Activated naive CD8-positive, alpha-beta T cell treated with anti-CD3 and anti-CD28 coated beads for 36 hours (primary cell): ENCODE results near the gene KCNQ1OT1. TPM values are rescaled to one million over a fixed set of nuclear protein-coding genes. Genes with fewer than 3 reads are reported as not detected.
"Not testable (repeated sequence)": the region's sequence is repeated elsewhere in the genome, so short reads cannot be mapped to it uniquely, and the experiment has no call there.

ENCODE experiments used
- DNase-seq: peaks from one replicate; pipeline ENCODE4 v3.0.0; 2021
- H3K27ac Mint-ChIP-seq: one replicate; pipeline ENCODE4 v1.8.0; 2022; ENCODE audit warnings: mild to moderate bottlenecking, moderate library complexity, mixed read lengths
- H3K27me3 Mint-ChIP-seq: one replicate; pipeline ENCODE4 v1.8.0; 2022; ENCODE audit warnings: mild to moderate bottlenecking, mixed read lengths
- H3K36me3 Mint-ChIP-seq: one replicate; pipeline ENCODE4 v1.8.0; 2021; ENCODE audit warnings: mild to moderate bottlenecking, mixed read lengths
- H3K4me1 Mint-ChIP-seq: one replicate; pipeline ENCODE4 v1.8.0; 2021; ENCODE audit warnings: mixed read lengths
- H3K4me3 Mint-ChIP-seq: one replicate; pipeline ENCODE4 v1.8.0; 2022; ENCODE audit warnings: mild to moderate bottlenecking, moderate library complexity, mixed read lengths
- H3K9me3 Mint-ChIP-seq: one replicate; pipeline ENCODE4 v1.8.0; 2022; ENCODE audit warnings: mixed read lengths
- total RNA-seq, 2 experiments: library from RNA; stranded (reverse); gene quantifications; one replicate each; pipeline ENCODE4 v1.2.3, GENCODE V29; 2021

Gene KCNQ1OT1
- total RNA-seq, 2 experiments from 2014 or later, result 0.12 to 0.14 TPM

- DNase-seq, result no peak
- H3K36me3 Mint-ChIP-seq, result peaks cover 71% of the 10 kb centered on the region
- no peaks in the 10 kb centered on the region for H3K4me1 Mint-ChIP-seq
- no peaks in the 10 kb centered on the region for H3K27me3 Mint-ChIP-seq
- no peak overlapping the region for H3K27ac Mint-ChIP-seq
- no peak overlapping the region for H3K4me3 Mint-ChIP-seq
- peaks cover 62% of the 10 kb centered on the region for H3K9me3 Mint-ChIP-seq
Measured at GRCh38 chr11:2644844-2645778, 54.7 kb downstream of the KCNQ1OT1 start.

- Mint-ChIP-seq H3K27me3 (no peaks in the 10 kb centered on the region), H3K27ac (no peak overlapping the region), H3K4me3 (no peak overlapping the region), H3K4me1 (no peaks in the 10 kb centered on the region), H3K36me3 (peaks cover 65% of the 10 kb centered on the region), H3K9me3 (peaks cover 58% of the 10 kb centered on the region)
- no peak for DNase-seq
Measured at GRCh38 chr11:2643746-2644145, 56.0 kb downstream of the KCNQ1OT1 start.

GRCh38 chr11:2641623-2642022 is 58.2 kb downstream of the KCNQ1OT1 start:
- peaks cover 67% of the 10 kb centered on the region for H3K9me3 Mint-ChIP-seq
- peaks cover 63% of the 10 kb centered on the region for H3K36me3 Mint-ChIP-seq
- no peak for DNase-seq
- no peak overlapping the region for H3K4me3 Mint-ChIP-seq
- no peaks in the 10 kb centered on the region for H3K4me1 Mint-ChIP-seq
- H3K27ac Mint-ChIP-seq, result no peak overlapping the region
- H3K27me3 Mint-ChIP-seq, result no peaks in the 10 kb centered on the region

GRCh38 chr11:2639763-2640162 is 60.0 kb downstream of the KCNQ1OT1 start:
- Mint-ChIP-seq H3K9me3 (peaks cover 71% of the 10 kb centered on the region), H3K36me3 (peaks cover 62% of the 10 kb centered on the region)
- H3K4me3 Mint-ChIP-seq, H3K27ac Mint-ChIP-seq, H3K4me1 Mint-ChIP-seq, H3K27me3 Mint-ChIP-seq, DNase-seq: not testable (repeated sequence)

GRCh38 chr11:2631161-2631560 is 68.6 kb downstream of the KCNQ1OT1 start:
- H3K27ac Mint-ChIP-seq, result no peak overlapping the region
- H3K4me1 Mint-ChIP-seq, result no peaks in the 10 kb centered on the region
- H3K4me3 Mint-ChIP-seq, result no peak overlapping the region
- no peak for DNase-seq
- peaks cover 41% of the 10 kb centered on the region for H3K9me3 Mint-ChIP-seq
- H3K27me3 Mint-ChIP-seq, result no peaks in the 10 kb centered on the region
- H3K36me3 Mint-ChIP-seq, result peaks cover 65% of the 10 kb centered on the region

GRCh38 chr11:2630679-2631078 is 69.1 kb downstream of the KCNQ1OT1 start:
- Mint-ChIP-seq H3K4me1 (no peaks in the 10 kb centered on the region), H3K9me3 (peaks cover 38% of the 10 kb centered on the region), H3K27ac (no peak overlapping the region), H3K36me3 (peaks cover 64% of the 10 kb centered on the region), H3K4me3 (no peak overlapping the region), H3K27me3 (no peaks in the 10 kb centered on the region)
- DNase-seq, result no peak

GRCh38 chr11:2625183-2625582 is 74.6 kb downstream of the KCNQ1OT1 start:
- Mint-ChIP-seq H3K27ac (no peak overlapping the region), H3K4me3 (no peak overlapping the region), H3K9me3 (peaks cover 7% of the 10 kb centered on the region), H3K27me3 (no peaks in the 10 kb centered on the region), H3K36me3 (peaks cover 34% of the 10 kb centered on the region), H3K4me1 (peaks cover 6% of the 10 kb centered on the region)
- no peak for DNase-seq

GRCh38 chr11:2621894-2622293 is 77.9 kb downstream of the KCNQ1OT1 start:
- peak overlapping the region; percentile 74 for H3K27ac Mint-ChIP-seq
- peaks cover 6% of the 10 kb centered on the region for H3K4me1 Mint-ChIP-seq
- DNase-seq, result no peak
- H3K4me3 Mint-ChIP-seq, result no peak overlapping the region
- peaks cover 17% of the 10 kb centered on the region for H3K36me3 Mint-ChIP-seq
- no peaks in the 10 kb centered on the region for H3K9me3 Mint-ChIP-seq
- no peaks in the 10 kb centered on the region for H3K27me3 Mint-ChIP-seq

- Mint-ChIP-seq H3K9me3 (peaks cover 18% of the 10 kb centered on the region), H3K27me3 (no peaks in the 10 kb centered on the region), H3K27ac (no peak overlapping the region), H3K36me3 (peaks cover 30% of the 10 kb centered on the region), H3K4me3 (no peak overlapping the region), H3K4me1 (no peaks in the 10 kb centered on the region)
- DNase-seq, result no peak
Measured at GRCh38 chr11:2612884-2613571, 86.8 kb downstream of the KCNQ1OT1 start.

GRCh38 chr11:2609345-2609744 is 90.4 kb downstream of the KCNQ1OT1 start:
- no peak for DNase-seq
- Mint-ChIP-seq H3K36me3 (peaks cover 36% of the 10 kb centered on the region), H3K27me3 (no peaks in the 10 kb centered on the region), H3K4me1 (no peaks in the 10 kb centered on the region), H3K4me3 (no peak overlapping the region), H3K9me3 (peaks cover 18% of the 10 kb centered on the region), H3K27ac (no peak overlapping the region)

- Mint-ChIP-seq H3K27ac (no peak overlapping the region), H3K9me3 (peaks cover 8% of the 10 kb centered on the region), H3K36me3 (peaks cover 23% of the 10 kb centered on the region), H3K4me1 (no peaks in the 10 kb centered on the region), H3K4me3 (no peak overlapping the region), H3K27me3 (no peaks in the 10 kb centered on the region)
- DNase-seq, result no peak
Measured at GRCh38 chr11:2599561-2600189, 100.1 kb downstream of the KCNQ1OT1 start.

GRCh38 chr11:2595204-2595603 is 104.6 kb downstream of the KCNQ1OT1 start:
- H3K4me3 Mint-ChIP-seq, result no peak overlapping the region

GRCh38 chr11:2594267-2594666 is 105.5 kb downstream of the KCNQ1OT1 start:
- Mint-ChIP-seq H3K36me3 (peaks cover 33% of the 10 kb centered on the region), H3K4me3 (no peak overlapping the region), H3K9me3 (peaks cover 11% of the 10 kb centered on the region), H3K4me1 (no peaks in the 10 kb centered on the region), H3K27ac (no peak overlapping the region), H3K27me3 (no peaks in the 10 kb centered on the region)
- no peak for DNase-seq

More at GRCh38 chr11:2595204-2595603, 104.6 kb downstream of the KCNQ1OT1 start:
- Mint-ChIP-seq H3K36me3 (peaks cover 33% of the 10 kb centered on the region), H3K27ac (no peak overlapping the region), H3K9me3 (peaks cover 11% of the 10 kb centered on the region), H3K4me1 (no peaks in the 10 kb centered on the region), H3K27me3 (no peaks in the 10 kb centered on the region)
- no peak for DNase-seq

- no peak overlapping the region for H3K27ac Mint-ChIP-seq
Measured at GRCh38 chr11:2593393-2593950, 106.3 kb downstream of the KCNQ1OT1 start.

More at GRCh38 chr11:2593393-2593950, 106.3 kb downstream of the KCNQ1OT1 start:
- Mint-ChIP-seq H3K9me3 (peaks cover 11% of the 10 kb centered on the region), H3K4me1 (no peaks in the 10 kb centered on the region), H3K4me3 (no peak overlapping the region), H3K27me3 (no peaks in the 10 kb centered on the region), H3K36me3 (peaks cover 27% of the 10 kb centered on the region)
- no peak for DNase-seq
